Keratinocyte (primary cell): ENCODE data around the gene PEX5L.

Experiments used
- CTCF ChIP-seq, 3 experiments: IDR thresholded peaks in 1 of 3; conservative IDR thresholded peaks in 1 of 3; optimal IDR thresholded peaks in 1 of 3; 2 replicates in 2 of 3; 3 replicates in 1 of 3; pipeline versions ENCODE3 to v1.5.1; 2011; ENCODE audit warnings: low read length in 3 of 3, mild to moderate bottlenecking in 3 of 3, moderate library complexity in 2 of 3, control low read depth in 1 of 3, inconsistent platforms in 1 of 3; ENCODE audit not compliant: insufficient read depth in 2 of 3; ENCODE audit errors: extremely low read depth in 1 of 3
- EZH2 ChIP-seq: IDR thresholded peaks from one replicate; pipeline ENCODE4 v1.6.1; 2012; ENCODE audit warnings: inconsistent platforms, mild to moderate bottlenecking, low read length, moderate library complexity

- no peak for TF ChIP-seq CTCF (optimal IDR thresholded peaks at IDR 0.05 in 1 of 3, IDR thresholded peaks at IDR 0.05 in 1 of 3, conservative IDR thresholded peaks at IDR 0.05 in 1 of 3; ENCODE audit: extremely low read depth in 1 of 3, insufficient read depth in 2 of 3, low read length in 3 of 3)
- no peak for TF ChIP-seq EZH2
These were observed 165.0 kb downstream of the PEX5L start for GRCh38 chr3:179871782-179872181.
